GM12878 (cell line): ENCODE data around the gene COL1A2. TPM values are rescaled to one million over a fixed set of nuclear protein-coding genes. Genes with fewer than 3 reads are reported as not detected.

Experiments
- ATAC-seq: fragments of 200-7000 bp; cut with Tn5 transposase; 3 replicates; pipeline ENCODE4 v1.9.1; 2020; ENCODE audit warnings: mild to moderate bottlenecking, moderate library complexity
- BruUV-seq: library from RNA; stranded (reverse); fragments of 400-500 nt; replicated peaks from 2 replicates; lab custom pipeline; 2021; lab: Mats Ljungman, UMichigan
- CTCF ChIA-PET: fragments of 300-600 bp; sonication (Branson Sonifier 250); formaldehyde crosslinking; extraction: SDS; loops from one replicate; lab custom pipeline; 2021; ENCODE audit warnings: inconsistent platforms; lab: Yijun Ruan, JAX
- POLR2A ChIA-PET: fragments of 350-600 bp; formaldehyde crosslinking; extraction: SDS; loops from one replicate; lab custom pipeline; 2021; ENCODE audit warnings: inconsistent platforms; lab: Charles Lee
- RAD21 ChIA-PET: fragments of 300-600 bp; sonication (Branson Sonifier 250); formaldehyde crosslinking; loops from one replicate; lab custom pipeline; 2023; ENCODE audit warnings: antibody characterized with exemption; ENCODE audit not compliant: unreplicated experiment; lab: Charles Lee
- SMC1A ChIA-PET: fragments of 300-600 bp; sonication (Branson Sonifier 250); formaldehyde crosslinking; loops from one replicate; lab custom pipeline; 2023; ENCODE audit not compliant: unreplicated experiment, uncharacterized antibody; lab: Charles Lee
- DNase-seq: peaks from one replicate; pipeline ENCODE4 v3.0.0-alpha.2; 2011; ENCODE audit warnings: low read depth, low spot score
- FAIRE-seq: peaks from 3 replicates; lab custom pipeline; 2011; peaks lifted over from hg19 to GRCh38; lab: Jason Lieb, UNC
- H2AFZ ChIP-seq: 2 replicates; pipeline ENCODE4 v1.6.0; 2011; ENCODE audit warnings: low read depth, low read length, control low read depth; ENCODE audit not compliant: control insufficient read depth
- H3K27ac ChIP-seq: 2 replicates; pipeline ENCODE4 v1.5.1; 2011; ENCODE audit warnings: control low read depth; ENCODE audit not compliant: control insufficient read depth, insufficient read depth
- H3K27me3 ChIP-seq, 2 experiments: replicated peaks in 1 of 2; 2 replicates each; pipeline versions ENCODE4 v1.6.0 to v1.6.1; 2011; ENCODE audit warnings: low read length in 1 of 2; ENCODE audit not compliant: control insufficient read depth in 2 of 2, insufficient read depth in 2 of 2
- H3K36me3 ChIP-seq, 2 experiments: 2 replicates each; pipeline ENCODE4 v1.5.1; 2011; ENCODE audit warnings: low read length in 1 of 2; ENCODE audit not compliant: control insufficient read depth in 2 of 2, insufficient read depth in 2 of 2
- H3K4me1 ChIP-seq: 2 replicates; pipeline ENCODE4 v1.6.1; 2011; ENCODE audit warnings: mild to moderate bottlenecking, low read length, moderate library complexity, mixed read lengths; ENCODE audit not compliant: control insufficient read depth, insufficient read depth
- H3K4me2 ChIP-seq: 2 replicates; pipeline ENCODE4 v1.6.0; 2011; ENCODE audit warnings: control low read depth; ENCODE audit not compliant: control insufficient read depth, insufficient read depth
- H3K4me3 ChIP-seq: fragments of 200-600 bp; sonication (generic); 2 replicates; pipeline ENCODE4 v1.5.1; 2016
- H3K79me2 ChIP-seq: 2 replicates; pipeline ENCODE4 v1.6.0; 2011; ENCODE audit warnings: low read length; ENCODE audit not compliant: control insufficient read depth, insufficient read depth
- H3K9ac ChIP-seq: 2 replicates; pipeline ENCODE4 v1.8.0; 2011; ENCODE audit warnings: low read length, control low read depth, mixed read lengths; ENCODE audit not compliant: control insufficient read depth, insufficient read depth
- H3K9me3 ChIP-seq: replicated peaks from 3 replicates; pipeline ENCODE4 v1.5.1; 2011; ENCODE audit warnings: mild to moderate bottlenecking, low read length; ENCODE audit not compliant: control insufficient read depth, insufficient read depth
- H4K20me1 ChIP-seq: 2 replicates; pipeline ENCODE4 v1.6.0; 2011; ENCODE audit not compliant: control insufficient read depth, insufficient read depth
- ATF7 ChIP-seq: fragments of 450-650 bp; IDR thresholded peaks from 2 replicates; pipeline ENCODE4 v1.6.1; 2016; ENCODE audit warnings: low read depth, mild to moderate bottlenecking
- CBFB ChIP-seq: IDR thresholded peaks from 2 replicates; pipeline ENCODE4 v1.6.1; 2016; ENCODE audit warnings: antibody characterized with exemption, low read depth
- CBX3 ChIP-seq: fragments of 200-600 bp; sonication (generic); IDR thresholded peaks from 2 replicates; pipeline ENCODE4 v1.6.1; 2016; ENCODE audit warnings: low read depth, borderline replicate concordance
- SIN3A ChIP-seq: IDR thresholded peaks from 2 replicates; pipeline ENCODE4 v1.6.1; 2012; ENCODE audit warnings: low read depth, low read length, improper control_type of control experiment
- TAF1 ChIP-seq: IDR thresholded peaks from 2 replicates; pipeline ENCODE4 v1.6.1; 2011; ENCODE audit warnings: mild to moderate bottlenecking, low read depth, low read length, borderline replicate concordance
- TBL1XR1 ChIP-seq: IDR thresholded peaks from 2 replicates; pipeline ENCODE4 v1.6.1; 2012; ENCODE audit warnings: low read depth, low read length, improper control_type of control experiment
- WGBS: methylation state at CpG from one replicate; pipeline ENCODE4 v1.1.6; 2016; ENCODE audit warnings: low lambda C conversion rate; ENCODE audit not compliant: insufficient replicate concordance, insufficient coverage; ENCODE audit errors: missing lambda C conversion rate; 5-methylcytosine and 5-hydroxymethylcytosine counted together
- in situ Hi-C: fragments of 300-500 bp; cut with MboI; formaldehyde crosslinking; loops from 9 replicates; pipeline ENCODE4 v1.14.3; 2018; ENCODE audit warnings: mixed read lengths
- intact Hi-C: fragments of 100-400 bp; cut with micrococcal nuclease; formaldehyde crosslinking; loops from one replicate; pipeline ENCODE4 v1.14.2; 2022; ENCODE audit not compliant: unreplicated experiment
- polyA plus RNA-seq, 11 experiments: library from polyadenylated mRNA; depleted of rRNA in 4 of 11; unstranded in 6 of 11; stranded (reverse) in 5 of 11; fragments of >200 nt; fragmentation: Nextera tagmentation in 4 of 11; fragmentation: Illumina TruSeq in 1 of 11; extraction: Ambion mirVana in 4 of 11; extraction: Trizol in 1 of 11; gene quantifications; 1 replicate in 1 of 11; 2 replicates in 10 of 11; pipeline versions ENCODE4 v1.2.1 to v1.2.3, GENCODE V29; 2011 to 2016; ENCODE audit warnings: inconsistent platforms in 2 of 11, missing spikeins in 2 of 11, low read depth in 1 of 11
- total RNA-seq, 4 experiments: library from RNA; depleted of rRNA in 3 of 4; stranded (reverse); fragments of >200 nt in 3 of 4; fragmentation: Illumina TruSeq in 1 of 4; extraction: Trizol in 1 of 4; gene quantifications; 2 replicates each; pipeline versions ENCODE4 v1.2.1 to v1.2.3, GENCODE V29; 2013 to 2021
- TF ChIP-seq, protein P1 (sequence below): IDR thresholded peaks from 2 replicates; pipeline ENCODE4 v1.6.1; 2012; ENCODE audit warnings: mild to moderate bottlenecking, low read depth, low read length

Gene COL1A2
- total and polyA plus RNA-seq, 10 of the 15 experiments (the other 5 are each of a cell fraction or from before 2014, with no cell fraction given): 0.03 to 2.5 (median 0.76) TPM; not detected in 4

DNA sequence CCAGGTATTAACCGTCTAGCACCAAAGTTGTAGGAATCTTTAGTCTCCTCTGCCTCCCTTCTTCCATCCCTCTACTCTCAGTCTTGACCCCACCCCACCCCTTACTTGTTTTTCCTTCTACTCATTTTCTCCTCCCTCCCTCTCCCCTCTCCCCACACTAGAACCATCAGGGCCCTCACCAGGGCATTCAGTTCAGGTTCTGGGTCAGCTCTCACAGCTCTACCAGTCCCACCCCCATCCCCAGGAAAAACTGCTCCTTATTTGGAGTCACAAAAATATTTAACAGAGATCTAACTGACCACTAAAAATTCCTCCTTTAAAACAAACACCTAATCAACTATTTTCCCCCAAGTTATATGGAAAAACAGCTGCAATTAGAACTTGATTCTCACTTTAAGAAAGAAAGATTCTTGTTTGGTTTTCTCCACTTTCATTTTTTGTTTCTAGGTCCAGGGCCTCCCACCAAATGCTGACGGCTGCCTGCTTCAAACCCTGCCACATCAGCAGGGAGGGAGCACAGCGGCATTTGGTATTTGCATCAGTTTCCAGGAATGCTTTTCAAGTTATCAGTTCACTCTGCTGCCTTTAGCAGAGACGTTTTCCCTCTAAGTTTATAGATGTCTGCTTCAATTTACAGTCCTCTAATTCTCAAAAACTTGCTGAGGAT, 2.8 kb upstream of the COL1A2 start:
- CTCF ChIA-PET: no interaction called here

More for the DNA sequence above, 2.8 kb upstream of the COL1A2 start:
- Histone ChIP-seq H3K4me3 (no peak overlapping the region), H3K4me2 (no peak overlapping the region), H3K4me1 (no peaks in the 10 kb centered on the region), H3K9me3 (no peaks in the 10 kb centered on the region), H3K79me2 (no peaks in the 10 kb centered on the region), H4K20me1 (no peaks in the 10 kb centered on the region), H2AFZ (peak overlapping the region; percentile 52), H3K27me3 (peaks cover 2 to 3% of the 10 kb centered on the region in 2 experiments; a peak in 2 of 4 replicates), H3K9ac (no peak overlapping the region; the same call in 1 of the 2 replicates)
- FAIRE-seq (peak; percentile 7), ATAC-seq (peak; percentile 61), DNase-seq (no peak)
- WGBS: 57% methylated on average over 4 of the region's 4 CpGs
- BruUV-seq: no TSS peak
- RAD21 ChIA-PET: no interaction called here
- in situ Hi-C loops: no loop called here
- TF ChIP-seq TAF1 (no peak), CBX3 (no peak), ATF7 (no peak), SIN3A (no peak), CBFB (no peak), TBL1XR1 (no peak)
- TF ChIP-seq, protein P1, sequence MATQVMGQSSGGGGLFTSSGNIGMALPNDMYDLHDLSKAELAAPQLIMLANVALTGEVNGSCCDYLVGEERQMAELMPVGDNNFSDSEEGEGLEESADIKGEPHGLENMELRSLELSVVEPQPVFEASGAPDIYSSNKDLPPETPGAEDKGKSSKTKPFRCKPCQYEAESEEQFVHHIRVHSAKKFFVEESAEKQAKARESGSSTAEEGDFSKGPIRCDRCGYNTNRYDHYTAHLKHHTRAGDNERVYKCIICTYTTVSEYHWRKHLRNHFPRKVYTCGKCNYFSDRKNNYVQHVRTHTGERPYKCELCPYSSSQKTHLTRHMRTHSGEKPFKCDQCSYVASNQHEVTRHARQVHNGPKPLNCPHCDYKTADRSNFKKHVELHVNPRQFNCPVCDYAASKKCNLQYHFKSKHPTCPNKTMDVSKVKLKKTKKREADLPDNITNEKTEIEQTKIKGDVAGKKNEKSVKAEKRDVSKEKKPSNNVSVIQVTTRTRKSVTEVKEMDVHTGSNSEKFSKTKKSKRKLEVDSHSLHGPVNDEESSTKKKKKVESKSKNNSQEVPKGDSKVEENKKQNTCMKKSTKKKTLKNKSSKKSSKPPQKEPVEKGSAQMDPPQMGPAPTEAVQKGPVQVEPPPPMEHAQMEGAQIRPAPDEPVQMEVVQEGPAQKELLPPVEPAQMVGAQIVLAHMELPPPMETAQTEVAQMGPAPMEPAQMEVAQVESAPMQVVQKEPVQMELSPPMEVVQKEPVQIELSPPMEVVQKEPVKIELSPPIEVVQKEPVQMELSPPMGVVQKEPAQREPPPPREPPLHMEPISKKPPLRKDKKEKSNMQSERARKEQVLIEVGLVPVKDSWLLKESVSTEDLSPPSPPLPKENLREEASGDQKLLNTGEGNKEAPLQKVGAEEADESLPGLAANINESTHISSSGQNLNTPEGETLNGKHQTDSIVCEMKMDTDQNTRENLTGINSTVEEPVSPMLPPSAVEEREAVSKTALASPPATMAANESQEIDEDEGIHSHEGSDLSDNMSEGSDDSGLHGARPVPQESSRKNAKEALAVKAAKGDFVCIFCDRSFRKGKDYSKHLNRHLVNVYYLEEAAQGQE: no peak
- TF ChIP-seq, all 136 proteins: peak for 0
- intact Hi-C loops: loop anchor here (5.0 to 10.0 kb wide), 3 partner anchors 257 to 767 kb away; no protein-coding TSS in a partner anchor
- ChIA-PET POLR2A (no interaction called here), SMC1A (interaction anchor here (1.1 to 1.2 kb wide), 2 partner anchors 9 to 11 kb away, joined by 3 read pairs; no protein-coding TSS in a partner anchor)
- no peaks in the 10 kb centered on the region for H3K36me3 ChIP-seq
- no peak overlapping the region for H3K27ac ChIP-seq
